Hematopoietic multipotent progenitor cell treated with erythropoietin and hydrocortisone succinate and interleukin-3 and kit ligand, for 15 days (in vitro differentiated cells): Measurements from ENCODE around the gene DGKQ.

Source experiments
- DNase-seq: peaks from one replicate; pipeline ENCODE4 v3.0.0-alpha.2; 2015; ENCODE audit warnings: low spot score

The DGKQ gene

GRCh38 chr4:973431-974397, at the start of gene DGKQ:
Gene DGKQ (minus strand): TSS chr4:973569. CDS start chr4:973482, 87 bp downstream.
- DNase-seq = peak; percentile 85

GRCh38 chr4:1022739-1023066, 49.3 kb upstream of the DGKQ start:
- DNase-seq = no peak

GRCh38 chr4:1022051-1022738, 48.8 kb upstream of the DGKQ start:
- DNase-seq = no peak

- DNase-seq = no peak
Observed at GRCh38 chr4:1021386-1022050, 48.1 kb upstream of the DGKQ start.

GRCh38 chr4:1019729-1020470, 46.5 kb upstream of the DGKQ start:
- no peak for DNase-seq

GRCh38 chr4:1019320-1019719, 46.0 kb upstream of the DGKQ start:
- DNase-seq = no peak

- DNase-seq = no peak
Observed at GRCh38 chr4:1018147-1019020, 45.0 kb upstream of the DGKQ start.

- DNase-seq = no peak
Observed at GRCh38 chr4:1017706-1018105, 44.3 kb upstream of the DGKQ start.

- no peak for DNase-seq
Observed at GRCh38 chr4:1017211-1017610, 43.8 kb upstream of the DGKQ start.

- no peak for DNase-seq
Observed at GRCh38 chr4:1015746-1016145, 42.4 kb upstream of the DGKQ start.

- DNase-seq = no peak
Observed at GRCh38 chr4:1015179-1015578, 41.8 kb upstream of the DGKQ start.

- no peak for DNase-seq
Observed at GRCh38 chr4:1014291-1015167, 41.2 kb upstream of the DGKQ start.

GRCh38 chr4:1013225-1014073, 40.1 kb upstream of the DGKQ start:
- DNase-seq = no peak

- DNase-seq = peak; percentile 44
Observed at GRCh38 chr4:1012034-1012739, 38.8 kb upstream of the DGKQ start.

- no peak for DNase-seq
Observed at GRCh38 chr4:1011666-1012033, 38.3 kb upstream of the DGKQ start.

GRCh38 chr4:1011022-1011665, 37.8 kb upstream of the DGKQ start, which contains the start of gene FGFRL1:
Gene FGFRL1 (plus strand): TSS chr4:1011626. CDS start chr4:1012486, 860 bp downstream.
- peak; percentile 83 for DNase-seq

- peak; percentile 36 for DNase-seq
Observed at GRCh38 chr4:1010395-1011021, 37.1 kb upstream of the DGKQ start.
